BJ (cell line): ENCODE data around the gene ARPC5L. TPM values are rescaled to one million over a fixed set of nuclear protein-coding genes. Genes with fewer than 3 reads are reported as not detected.

Experiments
- CTCF ChIA-PET: fragments of 350-600 bp; formaldehyde crosslinking; extraction: SDS; loops from one replicate; lab custom pipeline; 2021; ENCODE audit warnings: antibody characterized with exemption, inconsistent platforms; lab: Yijun Ruan, JAX
- POLR2A ChIA-PET: fragments of 300-600 bp; sonication (Branson Sonifier 250); formaldehyde crosslinking; extraction: SDS; loops from one replicate; lab custom pipeline; 2021; ENCODE audit warnings: antibody characterized with exemption; lab: Charles Lee
- DNase-seq: peaks from one replicate; pipeline ENCODE4 v3.0.0-alpha.2; 2011; ENCODE audit warnings: low read depth
- H3K27me3 ChIP-seq: 2 replicates; pipeline ENCODE4 v1.6.0; 2011; ENCODE audit warnings: low read length; ENCODE audit not compliant: control insufficient read depth, insufficient read depth
- H3K36me3 ChIP-seq: 2 replicates; pipeline ENCODE4 v1.5.1; 2011; ENCODE audit warnings: low read length; ENCODE audit not compliant: control insufficient read depth, insufficient read depth
- H3K4me3 ChIP-seq: 2 replicates; pipeline ENCODE4 v1.5.1; 2011; ENCODE audit warnings: low read depth, mild to moderate bottlenecking, control low read depth, low read length
- CTCF ChIP-seq: IDR thresholded peaks from 2 replicates; pipeline ENCODE4 v1.5.1; 2011; ENCODE audit warnings: low read depth, mild to moderate bottlenecking, control low read depth, inconsistent platforms, low read length, moderate library complexity; ENCODE audit not compliant: insufficient read depth
- polyA plus RNA-seq: library from polyadenylated mRNA; depleted of rRNA; stranded (reverse); fragments of >200 nt; gene quantifications from 2 replicates; pipeline ENCODE4 v1.2.3, GENCODE V29; 2011

Gene ARPC5L
- polyA plus RNA-seq, 1 experiment = 34.0 TPM

GRCh38 chr9:124890179-124890578, 28.2 kb downstream of the ARPC5L start:
- Histone ChIP-seq H3K4me3 (no peak overlapping the region), H3K27me3 (no peaks in the 10 kb centered on the region), H3K36me3 (peaks cover 36% of the 10 kb centered on the region)
- CTCF ChIA-PET = interaction anchor here (2.0 to 2.6 kb wide), 2 partner anchors 37 to 118 kb away, joined by 6 to 7 read pairs; partner anchors contain the start of gene WDR38
- POLR2A ChIA-PET = no interaction called here
- no peak for DNase-seq
- TF ChIP-seq CTCF = no peak

- POLR2A ChIA-PET = no interaction called here
- Histone ChIP-seq H3K27me3 (no peaks in the 10 kb centered on the region), H3K36me3 (peaks cover 16% of the 10 kb centered on the region), H3K4me3 (no peak overlapping the region)
- no peak for DNase-seq
- CTCF ChIA-PET = interaction anchor here (1.0 to 2.5 kb wide), 11 partner anchors 14 to 249 kb away, joined by 3 to 16 read pairs (median 5); partner anchors contain the start of genes NR6A1, SCAI and WDR38
- TF ChIP-seq CTCF = no peak
Observed at GRCh38 chr9:124894035-124894740, 32.3 kb downstream of the ARPC5L start.

- peak; percentile 67 for TF ChIP-seq CTCF
- Histone ChIP-seq H3K4me3 (no peak overlapping the region), H3K36me3 (peaks cover 14% of the 10 kb centered on the region), H3K27me3 (no peaks in the 10 kb centered on the region)
- POLR2A ChIA-PET = no interaction called here
- CTCF ChIA-PET = interaction anchor here (1.0 to 2.5 kb wide), 8 partner anchors 14 to 248 kb away, joined by 3 to 16 read pairs (median 8); partner anchors contain the start of genes NR6A1, SCAI and WDR38
- DNase-seq = no peak
Observed at GRCh38 chr9:124894741-124895170, 32.8 kb downstream of the ARPC5L start.

- Histone ChIP-seq H3K27me3 (no peaks in the 10 kb centered on the region), H3K36me3 (peaks cover 9% of the 10 kb centered on the region), H3K4me3 (no peak overlapping the region)
- TF ChIP-seq CTCF = no peak
- ChIA-PET POLR2A (no interaction called here), CTCF (interaction anchor here (1.4 kb wide), 1 partner anchor 16 kb away, joined by 3 read pairs; no protein-coding TSS in a partner anchor)
- no peak for DNase-seq
Observed at GRCh38 chr9:124897570-124898460, 35.9 kb downstream of the ARPC5L start.

GRCh38 chr9:124899845-124900244, 37.9 kb downstream of the ARPC5L start:
- H3K27me3 ChIP-seq = no peaks in the 10 kb centered on the region
- H3K36me3 ChIP-seq = peaks cover 9% of the 10 kb centered on the region
- DNase-seq = no peak
- CTCF ChIA-PET = interaction anchor here (0.7 to 0.8 kb wide), 2 partner anchors 9 kb away, joined by 3 read pairs; no protein-coding TSS in a partner anchor
- POLR2A ChIA-PET = no interaction called here
- H3K4me3 ChIP-seq = no peak overlapping the region
- TF ChIP-seq CTCF = no peak
